NCI-H1092 (cell line): Measurements from ENCODE around the gene POU3F3.

Experiments used
- DNase-seq: peaks from one replicate; lab custom pipeline; 2025; lab: John Stamatoyannopoulos, UW

Gene POU3F3

DNA sequence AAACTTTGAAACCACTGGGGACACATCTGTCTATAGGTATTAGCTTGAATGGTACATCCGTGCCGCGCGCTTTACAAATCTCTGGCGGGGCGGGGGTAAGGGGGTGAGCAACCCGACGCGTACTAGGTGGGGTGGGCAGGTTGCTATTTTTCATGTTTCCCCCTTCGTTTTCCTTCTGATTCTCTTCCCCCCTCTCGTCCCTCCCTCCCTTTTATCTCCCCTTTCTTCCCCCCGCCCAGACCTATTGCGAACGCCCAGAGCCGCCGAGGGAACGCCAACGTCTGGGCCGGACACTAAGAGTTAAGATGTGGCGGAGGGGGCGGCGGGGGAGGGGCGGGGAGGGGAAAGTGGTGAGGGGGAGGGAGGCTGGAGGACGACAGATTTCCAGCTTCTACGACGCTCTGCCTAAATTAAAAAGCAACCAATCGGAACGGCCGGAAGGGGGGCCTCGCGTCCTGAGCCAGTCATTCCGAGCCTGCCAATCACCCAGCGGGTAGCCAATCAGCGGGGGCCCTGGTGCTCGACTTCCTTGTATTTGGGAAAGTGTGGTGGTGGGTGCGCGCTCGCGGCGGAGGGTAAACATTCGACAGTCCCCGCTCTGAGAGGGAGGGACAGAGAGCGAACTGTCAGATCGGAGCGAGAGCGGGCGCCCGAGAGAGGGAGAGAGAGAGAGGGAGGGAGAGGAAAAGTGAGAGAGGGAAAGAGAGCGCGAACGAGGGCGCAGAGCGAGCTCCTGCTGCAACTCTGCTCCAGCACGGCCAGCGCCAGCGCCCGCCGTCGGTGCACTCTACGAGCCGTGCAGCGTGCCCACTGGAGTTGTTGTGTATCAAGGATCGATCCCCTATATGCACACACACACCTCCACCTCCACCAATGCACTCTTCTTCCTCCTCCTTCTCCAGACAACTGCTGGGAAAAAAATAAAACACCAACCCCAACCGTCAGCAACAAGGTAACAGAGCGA, at the start of gene POU3F3:
Gene POU3F3 (plus strand): TSS at position 582 of the 964 bp plus-strand sequence. CDS start 1,396 bp downstream, outside the sequence.
- DNase-seq: peak; percentile 88

DNA sequence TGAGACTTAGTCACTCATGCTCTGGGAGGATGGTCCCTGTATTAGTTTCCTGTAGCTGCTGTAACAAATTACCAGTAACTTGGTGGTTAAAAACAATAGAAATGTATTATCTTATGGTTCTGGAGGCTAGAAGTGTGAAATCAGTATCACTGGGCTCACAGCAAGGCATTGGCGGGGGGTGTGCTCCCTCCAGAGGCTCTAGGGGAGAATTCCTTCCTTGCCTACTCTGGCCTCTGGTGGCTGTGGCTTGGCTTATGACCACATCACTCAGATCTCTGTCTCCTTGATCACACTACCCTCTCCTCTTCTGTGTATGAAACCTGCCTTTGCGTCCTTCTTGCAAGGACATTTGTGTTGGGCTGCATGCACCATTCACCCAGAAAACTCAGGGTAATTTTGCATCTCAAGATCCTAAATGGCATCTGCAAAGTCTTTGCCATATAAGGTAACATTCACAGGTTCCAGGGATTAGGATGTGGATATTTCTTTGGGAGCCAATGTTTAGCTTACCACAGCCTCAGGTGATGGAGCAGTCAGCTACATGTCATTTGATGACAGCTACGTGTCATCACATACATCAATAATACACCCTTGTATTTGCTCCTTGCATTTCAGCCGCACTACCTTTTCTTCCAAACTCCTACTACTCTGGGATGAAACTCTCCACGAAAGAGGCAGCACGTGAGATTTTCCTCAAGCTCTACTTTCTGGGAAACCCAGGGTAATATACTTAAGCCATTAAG, 49.6 kb upstream of the POU3F3 start:
- DNase-seq: no peak

DNA sequence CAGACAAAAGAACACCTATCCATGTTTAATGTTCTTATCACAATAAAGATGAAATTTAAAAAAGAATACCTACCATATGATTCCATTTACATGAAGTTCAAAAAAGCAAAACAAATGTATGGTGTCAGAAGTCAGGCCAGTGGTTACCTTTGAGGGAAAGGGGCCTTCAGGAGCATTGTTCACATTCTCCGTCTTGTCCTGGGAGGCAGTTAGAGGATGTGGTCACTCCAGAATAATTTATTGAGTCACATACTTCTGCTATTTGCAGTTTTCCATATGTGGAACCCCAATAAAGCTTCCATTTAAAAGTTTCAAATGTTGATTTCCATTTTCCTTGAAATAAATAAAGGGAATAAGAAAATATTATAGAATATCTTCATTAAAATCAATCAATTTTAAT, 41.6 kb upstream of the POU3F3 start:
- no peak for DNase-seq

DNA sequence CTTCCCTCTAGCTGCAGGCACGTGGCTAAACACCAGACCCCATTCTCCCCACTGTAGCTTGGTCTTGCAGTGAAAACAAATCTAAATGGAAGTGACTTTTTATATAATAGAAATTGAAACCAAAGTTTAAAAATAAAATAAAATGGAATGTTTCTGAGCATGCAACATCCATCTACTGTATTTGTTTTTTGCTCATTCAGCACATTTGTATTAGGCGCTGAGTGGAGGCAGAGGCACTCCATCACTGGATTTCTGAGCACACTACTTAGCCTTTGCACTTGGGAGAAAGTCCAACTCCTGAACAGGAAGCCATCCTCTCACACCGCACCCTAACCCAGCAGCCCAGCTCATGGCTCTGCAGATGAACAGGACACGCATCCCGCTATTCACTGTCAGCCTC, 37.8 kb upstream of the POU3F3 start:
- no peak for DNase-seq

DNA sequence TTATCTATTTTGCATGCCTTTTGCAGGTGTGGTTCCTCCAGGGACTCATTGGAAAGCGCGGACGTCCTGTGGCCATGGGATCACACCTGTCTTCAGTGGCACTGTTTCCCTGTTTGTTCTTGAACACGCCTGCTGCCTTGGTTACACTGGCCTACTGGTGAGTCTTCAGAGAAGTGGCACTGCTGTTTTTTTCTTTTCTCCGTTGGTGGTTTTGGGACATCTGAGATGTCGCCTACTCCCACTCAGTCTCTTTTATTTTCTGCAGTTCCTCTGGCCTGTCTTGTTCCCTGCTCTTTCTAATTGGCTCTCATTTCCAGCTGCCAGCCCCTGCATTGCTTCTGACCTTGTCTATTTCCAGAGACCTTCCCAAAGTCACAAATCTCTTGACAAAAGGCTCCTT, 35.7 kb upstream of the POU3F3 start:
- DNase-seq: no peak

DNA sequence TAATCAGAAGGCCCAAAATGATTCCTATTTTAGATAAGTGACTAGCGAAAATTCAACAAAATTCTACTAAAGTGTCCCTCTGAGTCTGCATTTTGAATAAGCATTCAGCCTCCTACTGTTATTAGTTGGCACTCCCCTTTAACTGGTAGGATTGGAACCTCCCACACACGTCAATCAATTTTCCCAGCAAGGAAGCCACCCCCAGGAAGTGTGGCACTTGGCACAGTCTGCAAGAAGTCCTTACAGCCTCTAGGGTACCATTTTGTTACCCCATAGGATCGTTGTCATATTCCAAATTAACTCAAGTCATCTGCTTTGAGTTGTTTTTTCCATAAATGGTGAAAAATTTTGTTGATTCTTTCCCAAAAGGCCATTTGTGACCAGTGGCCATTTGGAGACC, 33.8 kb upstream of the POU3F3 start:
- DNase-seq: no peak

DNA sequence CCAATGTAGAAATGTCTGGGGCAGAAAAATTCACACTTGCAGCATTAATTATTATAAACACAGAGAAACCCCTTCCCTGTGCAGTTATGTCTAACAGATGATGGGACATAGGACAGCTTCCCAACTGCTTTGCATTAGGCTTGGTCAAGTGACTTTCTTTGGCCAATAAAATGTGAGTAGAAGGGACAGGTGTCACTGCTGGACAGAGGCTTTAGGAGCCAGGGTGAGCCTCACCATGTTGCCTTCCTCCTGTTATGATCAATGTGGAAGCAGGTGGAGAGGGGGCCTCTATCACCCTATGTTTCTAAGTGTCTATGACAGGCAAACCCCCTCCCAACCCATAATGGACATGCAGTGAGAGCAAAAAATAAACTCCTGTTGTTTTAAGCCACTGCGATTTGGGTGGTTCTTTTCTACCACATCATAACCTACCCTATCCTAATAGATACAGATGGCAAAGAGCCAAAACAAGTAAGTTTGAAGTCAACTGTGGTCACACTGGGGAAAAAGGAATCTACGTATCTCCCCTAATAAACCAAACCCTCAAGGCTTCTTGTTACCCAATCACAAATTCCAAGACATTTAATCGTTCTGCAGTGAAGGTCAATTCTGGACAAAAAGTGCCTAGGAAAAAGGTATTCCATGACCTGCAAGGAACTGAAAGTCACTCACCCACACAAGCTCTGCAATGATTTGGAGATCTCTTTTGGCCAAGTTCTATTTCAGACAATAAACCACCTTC, 28.6 kb upstream of the POU3F3 start:
- no peak for DNase-seq

DNA sequence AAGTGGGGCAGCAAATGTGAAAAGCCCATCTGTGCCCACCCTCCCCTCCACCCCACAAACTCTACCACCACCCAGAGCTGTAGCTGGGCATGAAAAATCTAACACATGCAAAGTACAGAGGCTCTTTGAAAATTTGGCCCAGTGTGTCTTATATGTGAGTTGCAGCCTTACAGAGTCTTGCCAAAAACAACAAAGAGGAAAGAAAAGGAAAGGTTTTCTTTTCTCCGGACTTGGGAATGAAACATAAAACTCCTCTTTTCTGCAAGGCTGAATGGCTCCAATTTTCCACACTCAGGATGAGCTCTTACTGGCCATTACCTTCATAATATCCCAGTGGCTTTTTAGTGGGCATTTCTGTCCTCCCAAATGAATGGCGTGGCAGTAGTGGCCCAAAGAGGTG, 27.9 kb upstream of the POU3F3 start:
- no peak for DNase-seq

DNA sequence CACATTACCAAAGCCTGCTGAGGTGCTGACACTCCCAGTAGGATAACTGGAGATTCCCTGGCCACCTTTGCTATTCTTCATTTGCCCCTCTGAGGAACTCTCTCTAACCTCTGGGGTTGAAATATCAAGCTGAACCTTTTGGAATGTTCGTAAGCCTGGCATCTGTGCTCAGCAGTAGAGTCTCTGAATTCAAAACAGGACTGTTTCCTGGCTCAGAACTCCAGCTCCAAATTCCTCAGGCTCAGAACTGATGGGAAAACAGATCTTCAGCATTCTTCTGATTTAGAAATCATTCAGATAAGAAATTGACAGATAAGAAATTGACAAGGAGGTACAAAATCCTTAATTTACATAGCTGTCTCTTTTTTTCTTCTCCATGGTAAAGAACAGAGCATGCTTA, 22.2 kb upstream of the POU3F3 start:
- no peak for DNase-seq

DNA sequence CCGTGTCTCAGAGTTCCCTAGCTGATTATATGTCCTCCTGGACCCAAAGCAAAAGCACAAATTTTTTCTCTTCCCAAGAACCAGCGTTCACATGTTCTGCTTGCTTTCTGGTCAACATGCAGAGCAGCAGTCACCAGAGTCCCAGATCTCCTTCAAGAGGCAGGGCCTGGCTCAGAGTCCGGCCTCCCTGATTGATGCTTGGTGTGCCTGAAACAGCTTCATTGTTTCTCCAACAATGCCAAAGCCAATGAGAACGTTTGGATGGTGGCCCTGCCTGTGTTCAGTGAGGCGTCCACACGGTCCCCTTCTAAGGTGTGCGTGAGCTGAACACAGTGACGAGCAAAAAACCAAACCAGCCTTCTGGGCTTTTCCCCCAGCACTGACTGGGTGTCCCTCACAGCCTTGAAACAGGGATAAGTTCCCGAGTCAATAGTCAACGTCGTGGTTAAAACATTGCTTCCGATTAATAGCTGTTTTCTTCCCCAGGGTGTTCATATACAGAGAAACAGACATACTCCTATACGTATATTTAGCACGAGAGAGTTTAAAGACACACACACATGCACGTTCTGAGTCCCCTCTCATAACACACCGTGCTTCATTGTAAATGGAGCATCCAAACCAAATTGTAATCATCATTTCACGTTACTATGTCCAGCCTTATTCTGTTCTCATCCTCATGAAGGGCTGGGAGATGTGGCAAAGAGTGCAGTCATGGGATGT, 19.3 kb upstream of the POU3F3 start:
- no peak for DNase-seq

DNA sequence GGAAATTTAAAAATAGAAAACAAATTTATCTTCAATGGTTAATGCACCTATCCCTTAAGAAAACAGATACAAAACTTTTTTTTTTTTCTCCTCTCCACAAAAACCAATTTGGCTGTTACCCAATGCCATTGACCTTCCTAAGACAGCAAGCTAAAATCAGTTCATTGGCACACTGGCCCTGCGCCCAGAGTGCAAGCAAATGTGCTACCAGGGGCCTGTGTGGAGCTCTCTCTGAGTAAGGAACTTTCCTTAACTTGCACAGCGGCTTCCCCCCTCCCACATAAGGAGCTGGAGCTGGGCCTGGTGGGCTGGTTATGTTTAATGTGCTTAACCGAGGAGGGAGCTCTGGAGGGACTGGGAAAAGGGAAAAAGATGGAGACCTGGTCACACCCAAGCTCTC, 17.6 kb upstream of the POU3F3 start:
- no peak for DNase-seq

DNA sequence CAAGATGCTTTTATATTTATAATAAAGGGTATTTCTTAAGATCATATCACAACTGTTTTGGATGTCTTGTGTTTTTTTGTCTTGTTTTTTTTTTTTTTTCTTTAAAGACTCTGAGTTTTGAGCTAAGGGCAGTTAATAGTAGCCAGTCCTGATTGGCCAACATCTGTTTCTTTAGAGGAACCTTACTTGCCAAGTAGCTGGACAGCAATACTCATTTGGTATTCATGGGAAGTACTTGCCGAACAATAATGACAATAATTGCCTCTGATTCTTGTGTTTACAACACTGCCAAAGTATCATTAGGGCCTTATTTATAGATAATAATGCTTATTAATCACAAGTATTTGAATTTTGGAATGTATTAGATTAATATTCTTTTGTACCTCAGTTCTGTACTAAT, 17.1 kb upstream of the POU3F3 start:
- no peak for DNase-seq

DNA sequence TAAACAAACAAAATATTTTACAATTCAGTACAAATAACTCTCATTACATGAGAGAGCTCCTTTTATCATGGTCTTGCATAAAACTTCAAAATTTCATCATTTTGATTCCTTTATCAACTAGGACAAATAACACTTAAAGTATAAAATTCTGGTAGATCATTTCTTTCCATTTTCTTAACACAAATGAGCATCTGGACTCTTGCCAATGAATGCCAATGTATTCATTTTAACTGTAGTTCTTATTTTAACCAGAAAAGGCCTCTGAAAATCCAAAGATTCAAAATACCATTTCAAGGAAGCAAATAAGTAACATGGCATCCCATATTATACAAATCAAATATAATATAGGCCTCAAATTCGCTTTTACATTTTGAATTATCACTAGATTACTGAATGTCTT, 13.8 kb upstream of the POU3F3 start:
- DNase-seq: no peak

DNA sequence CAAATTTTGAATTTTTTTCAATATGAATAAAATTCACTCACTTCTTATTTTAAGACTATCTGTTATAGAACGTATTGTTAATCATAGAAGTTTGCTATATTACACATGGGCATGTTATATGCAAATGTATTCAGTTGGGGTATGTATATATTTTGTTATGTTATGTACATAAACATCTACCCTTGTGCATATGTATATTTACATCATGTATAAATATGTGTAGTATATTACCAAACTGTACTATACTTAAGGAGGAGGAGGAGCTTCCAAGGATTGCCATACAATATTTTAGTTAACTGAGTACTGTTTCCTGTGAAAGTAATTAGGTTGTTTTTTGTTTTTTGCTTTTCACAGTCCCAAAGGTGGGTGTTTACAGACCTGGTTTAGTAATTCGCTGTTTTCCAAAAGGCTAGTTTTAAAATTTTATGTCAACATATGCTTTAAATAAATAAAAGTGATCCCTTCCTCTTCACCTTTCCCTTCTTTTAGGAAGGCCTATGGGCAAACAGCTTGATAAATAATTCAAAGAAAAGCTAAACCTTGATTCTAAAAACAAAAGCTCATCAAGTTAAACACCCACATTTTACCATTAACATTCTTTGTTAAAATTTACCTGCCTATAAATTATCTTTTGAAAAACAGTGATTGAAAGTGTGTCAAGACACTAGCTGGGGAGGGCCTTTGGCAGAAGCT, 12.9 kb upstream of the POU3F3 start:
- DNase-seq: no peak

DNA sequence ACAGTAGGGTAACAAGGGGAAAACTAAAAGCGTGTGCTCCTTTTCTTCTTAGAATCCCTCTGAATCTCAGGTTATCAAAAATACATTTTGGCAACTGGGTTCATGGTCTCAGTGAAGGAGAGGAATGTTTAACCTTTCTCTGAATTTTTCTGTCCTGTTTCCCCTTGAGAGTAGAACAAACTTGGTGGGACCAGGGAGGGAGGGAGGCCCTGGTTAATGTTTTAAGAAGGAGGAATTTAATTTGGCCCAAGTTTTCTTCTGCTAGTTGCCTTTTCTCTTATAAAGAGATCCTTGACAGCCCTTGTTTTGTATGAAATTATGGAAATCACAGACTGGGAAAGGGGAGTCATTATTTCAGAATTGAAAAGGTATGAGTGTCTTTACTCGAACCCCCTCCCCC, 12.2 kb upstream of the POU3F3 start:
- no peak for DNase-seq

DNA sequence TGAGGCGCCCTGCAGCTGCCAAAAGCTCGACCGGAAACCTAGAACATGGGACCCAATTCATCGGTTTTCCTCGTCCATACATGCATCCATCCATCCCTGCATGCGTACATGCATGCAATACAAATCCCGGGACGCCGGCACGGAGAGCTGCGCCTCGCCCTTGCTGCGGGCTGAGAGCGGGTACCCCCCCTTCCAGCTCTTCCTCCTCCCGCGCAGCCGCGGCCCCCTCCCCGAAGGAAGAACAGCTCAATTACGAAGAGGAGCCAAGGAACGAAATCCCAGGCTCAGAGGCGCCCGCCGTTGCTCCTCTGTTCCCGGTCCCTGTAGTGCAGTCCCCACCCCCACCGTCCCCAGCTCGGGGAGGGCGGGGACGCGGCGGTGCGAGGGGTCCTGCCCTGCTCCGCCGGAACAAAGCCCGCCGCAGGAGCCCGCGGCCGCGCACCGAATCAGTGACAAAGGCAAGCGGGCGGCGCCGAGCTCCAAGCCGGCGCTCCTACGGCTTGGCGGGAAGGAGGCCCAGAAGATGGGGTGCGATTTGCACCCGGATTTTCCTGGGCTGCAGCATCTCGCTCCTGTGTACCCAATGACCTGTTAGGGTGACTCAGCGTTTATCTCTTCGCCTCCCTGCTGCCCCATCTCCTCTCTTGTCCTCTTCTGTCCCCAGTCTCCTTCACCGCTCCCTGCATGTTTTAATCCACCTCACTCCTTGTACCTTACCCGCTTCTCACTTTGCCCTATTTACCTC, 8.9 kb upstream of the POU3F3 start:
- no peak for DNase-seq

DNA sequence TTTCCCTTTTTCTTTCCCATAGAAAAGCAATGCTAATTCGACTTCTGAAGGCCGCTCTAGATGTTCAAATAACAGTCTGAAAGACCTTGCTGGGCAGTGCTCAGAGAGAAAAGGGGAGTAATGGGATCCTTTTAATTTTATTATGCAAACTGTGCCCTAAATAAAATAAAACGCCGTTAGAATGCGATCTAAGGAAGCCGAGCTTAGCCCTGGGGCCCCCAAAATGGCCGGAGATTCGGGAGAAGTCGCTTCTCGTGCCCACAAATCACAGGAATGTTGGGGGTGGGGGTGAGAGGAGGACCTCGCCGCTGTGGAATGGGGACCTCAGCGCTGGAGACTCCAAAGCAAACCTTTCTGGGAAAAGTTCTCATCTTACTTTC, 8.4 kb upstream of the POU3F3 start:
- DNase-seq: no peak

DNA sequence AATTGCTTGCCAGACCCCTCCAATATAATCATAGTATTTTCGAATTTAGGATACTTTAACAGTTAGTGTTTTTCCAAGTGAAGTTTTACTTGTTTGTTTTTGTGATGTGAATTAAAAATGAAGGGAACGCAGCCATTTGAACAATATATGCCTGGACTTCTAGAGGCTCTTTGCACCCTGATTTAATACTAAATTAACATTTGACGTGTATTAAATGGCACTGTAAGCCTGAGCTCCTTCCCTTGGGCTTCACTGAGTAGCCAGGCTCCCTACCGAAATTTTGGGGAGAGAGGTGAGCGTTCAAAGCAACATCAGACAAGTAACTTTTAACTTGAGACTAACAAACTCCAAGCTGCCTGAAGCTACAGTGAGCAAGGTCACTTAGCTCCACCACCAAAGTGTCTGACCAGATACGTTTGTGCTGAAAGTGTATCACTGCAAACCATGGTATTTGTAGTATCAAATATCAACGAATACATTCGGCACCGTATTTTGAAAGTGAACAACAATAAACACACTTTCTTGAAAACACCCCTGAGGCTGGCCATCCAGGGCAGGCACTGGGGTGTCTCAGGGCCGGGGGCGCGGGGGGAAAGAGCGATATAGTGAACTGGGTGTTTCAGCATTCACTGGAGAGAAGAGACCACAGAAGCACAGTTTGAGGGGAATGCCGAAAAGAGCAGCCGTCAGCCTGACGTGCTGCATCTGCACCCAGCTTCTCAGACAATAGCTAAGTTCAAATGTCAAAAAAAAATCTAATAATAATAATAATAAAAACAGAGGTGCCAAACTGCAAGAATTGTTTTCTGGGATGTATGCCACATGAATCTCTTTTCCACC, 7.7 kb upstream of the POU3F3 start:
- no peak for DNase-seq

DNA sequence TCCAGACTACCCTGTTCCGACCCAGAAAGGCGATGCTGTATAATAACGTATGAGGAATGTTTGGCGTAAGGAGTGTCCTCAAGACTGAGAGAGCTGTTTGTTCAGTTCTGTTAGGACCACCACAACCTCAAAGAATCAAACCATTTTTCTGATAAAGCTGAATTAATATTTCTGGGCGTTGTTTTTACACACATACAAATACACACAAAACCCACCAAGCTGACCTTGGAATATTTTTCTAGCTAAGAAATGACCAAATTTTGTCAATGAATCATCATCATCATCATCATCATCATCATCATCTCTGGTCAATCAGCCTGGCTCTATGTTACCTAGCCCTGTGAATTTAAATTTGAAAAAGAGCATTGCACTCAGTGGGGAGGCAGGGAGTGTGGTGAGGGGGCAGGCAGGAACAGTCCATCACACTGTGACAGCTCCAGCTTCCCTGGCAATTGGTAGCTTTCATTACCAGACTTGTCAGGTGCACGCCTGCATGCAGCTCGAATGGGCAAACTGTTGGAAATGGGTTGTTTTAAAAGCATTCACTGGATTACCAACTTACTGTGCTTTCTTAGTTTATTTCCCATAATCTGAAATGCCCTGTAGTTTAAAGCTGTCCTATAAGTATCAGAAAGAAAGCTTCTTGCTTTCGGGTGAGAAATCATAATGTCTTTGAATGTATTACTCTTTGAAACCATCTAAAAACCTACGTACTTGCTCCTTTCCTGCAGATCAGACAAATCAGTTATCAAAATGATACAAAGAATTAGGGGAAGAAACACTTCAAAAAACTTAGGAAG, 6.9 kb upstream of the POU3F3 start:
- no peak for DNase-seq
